HG02884 (cell line): ENCODE results near the gene DDIT4L.
"Not testable (repeated sequence)": the region's sequence is repeated elsewhere in the genome, so short reads cannot be mapped to it uniquely, and the experiment has no call there.

Source experiments
- ATAC-seq: cut with Tn5 transposase; IDR thresholded peaks from one replicate; pipeline ENCODE4 v1.9.1; 2021; ENCODE audit warnings: mild to moderate bottlenecking, moderate library complexity; ENCODE audit not compliant: unreplicated experiment

The DDIT4L gene

GRCh38 chr4:100189820-100190642 lies at the start of gene DDIT4L:
DDIT4L (minus strand) TSS chr4:100190468; CDS start chr4:100189983, 485 bp downstream.
- no peak for ATAC-seq

- no peak for ATAC-seq
Measured at GRCh38 chr4:100240008-100240407, 49.7 kb upstream of the DDIT4L start.

GRCh38 chr4:100224721-100225120 lies 34.5 kb upstream of the DDIT4L start:
- ATAC-seq, result no peak

- no peak for ATAC-seq
Measured at GRCh38 chr4:100224160-100224559, 33.9 kb upstream of the DDIT4L start.

- peak; percentile 77 for ATAC-seq
Measured at GRCh38 chr4:100208964-100209363, 18.7 kb upstream of the DDIT4L start.

DNA sequence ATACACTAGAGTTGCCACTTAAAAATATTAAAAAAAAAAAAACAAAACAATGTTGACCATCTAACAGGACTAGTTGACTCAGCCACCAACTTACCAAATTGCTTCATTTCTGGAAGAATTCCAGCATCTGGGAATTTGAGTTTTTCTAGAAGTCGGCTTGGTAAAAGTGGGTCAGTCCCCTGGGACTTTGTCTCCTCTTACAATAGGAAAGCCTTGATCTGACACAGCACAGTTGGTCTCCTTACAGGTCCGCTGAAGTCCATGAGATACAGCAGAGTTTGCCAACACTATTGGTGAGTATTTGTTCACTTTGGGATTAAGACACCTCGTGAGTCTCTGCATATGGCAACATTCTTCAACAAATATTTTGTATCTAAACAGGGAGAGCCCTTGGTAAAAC lies 18.2 kb upstream of the DDIT4L start:
- ATAC-seq, result peak; percentile 2

GRCh38 chr4:100206850-100207249 lies 16.6 kb upstream of the DDIT4L start:
- peak; percentile 33 for ATAC-seq

DNA sequence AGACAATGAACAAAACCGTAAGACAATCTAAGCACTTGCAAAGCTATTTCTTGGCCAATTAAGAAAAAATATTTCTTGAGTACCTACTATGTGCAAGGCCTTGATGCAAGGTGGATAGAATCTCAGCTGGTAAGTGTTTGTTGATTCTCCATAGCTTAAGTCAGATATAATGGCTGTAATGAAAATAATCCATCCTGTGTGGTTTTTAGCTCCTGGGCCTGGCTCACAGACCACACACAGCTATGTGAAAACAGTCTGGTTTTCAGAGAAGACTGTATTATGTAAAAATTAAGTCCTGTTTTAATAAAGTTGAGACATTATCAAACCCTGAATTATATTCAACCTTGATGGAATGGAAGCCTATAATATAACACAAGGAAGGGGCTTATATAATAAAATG lies 7.8 kb upstream of the DDIT4L start:
- ATAC-seq, result no peak

DNA sequence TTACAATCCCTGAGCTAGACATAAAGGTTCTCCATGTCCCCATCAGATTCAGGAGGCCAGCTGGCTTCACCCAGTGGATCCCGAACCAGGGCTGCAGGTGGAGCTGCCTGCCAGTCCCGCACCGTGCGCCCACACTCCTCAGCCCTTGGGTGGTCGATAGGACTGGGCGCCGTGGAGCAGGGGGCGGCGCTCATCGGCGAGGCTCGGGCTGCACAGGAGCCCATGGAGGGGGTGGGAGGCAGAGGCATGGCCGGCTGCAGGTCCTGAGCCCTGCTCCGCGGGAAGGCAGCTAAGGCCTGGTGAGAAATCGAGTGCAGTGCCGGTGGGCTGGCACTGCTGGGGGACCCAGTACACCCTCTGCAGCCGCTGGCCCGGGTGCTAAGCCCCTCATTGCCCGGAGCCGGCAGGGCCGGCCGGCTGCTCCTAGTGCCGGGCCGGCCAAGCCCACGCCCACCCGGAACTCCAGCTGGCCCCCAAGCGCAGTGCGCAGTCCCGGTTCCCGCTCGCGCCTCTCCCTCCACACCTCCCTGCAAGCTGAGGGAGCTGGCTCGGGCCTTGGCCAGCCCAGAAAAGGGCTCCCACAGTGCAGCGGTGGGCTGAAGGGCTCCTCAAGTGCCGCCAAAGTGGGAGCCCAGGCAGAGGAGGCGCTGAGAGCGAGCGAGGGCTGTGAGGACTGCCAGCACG lies 6.3 kb upstream of the DDIT4L start:
- ATAC-seq, result not testable (repeated sequence)

- no peak for ATAC-seq
Measured at GRCh38 chr4:100190643-100191600, 654 bp upstream of the DDIT4L start.

GRCh38 chr4:100188829-100189228 lies 1.4 kb downstream of the DDIT4L start:
- no peak for ATAC-seq

DNA sequence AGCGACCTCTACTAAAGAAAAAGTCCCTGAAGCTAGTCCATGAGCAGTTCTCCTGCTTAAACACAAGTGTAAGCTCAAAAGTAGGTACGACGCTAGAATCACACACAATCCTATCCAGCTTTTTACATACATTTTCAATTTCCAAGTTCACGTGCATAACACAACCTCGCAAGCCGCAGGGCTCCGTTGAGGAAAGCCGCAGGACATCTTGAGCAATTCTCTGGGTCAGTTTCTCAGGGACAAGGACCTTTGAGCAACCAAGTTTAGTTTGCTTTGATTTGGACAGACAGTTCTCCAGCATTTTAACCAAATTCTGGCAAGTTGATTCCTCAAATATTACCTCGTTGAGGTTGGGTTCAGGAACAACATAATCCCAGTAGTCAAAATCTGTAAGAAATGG lies 2.5 kb downstream of the DDIT4L start:
- no peak for ATAC-seq

DNA sequence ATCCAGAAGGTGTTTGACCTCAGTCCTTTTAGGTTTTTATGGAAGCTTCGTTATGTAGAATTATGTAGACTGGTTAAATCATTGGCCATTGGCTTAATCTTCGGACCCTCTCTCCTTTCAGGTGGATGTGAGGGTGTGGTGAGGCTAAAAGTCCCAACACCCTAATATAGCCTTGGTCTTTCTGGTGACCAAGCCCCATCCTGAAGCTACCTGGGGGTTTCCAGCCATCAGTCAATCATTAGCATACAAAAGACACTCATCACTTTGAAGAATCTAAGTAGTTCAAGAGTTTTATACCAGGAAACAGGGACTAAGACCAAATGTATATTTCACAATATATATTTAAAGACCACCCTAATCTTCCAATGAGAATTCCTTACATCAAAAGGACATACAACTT lies 5.5 kb downstream of the DDIT4L start:
- no peak for ATAC-seq

GRCh38 chr4:100177855-100178254 lies 12.4 kb downstream of the DDIT4L start:
- no peak for ATAC-seq

- ATAC-seq, result no peak
Measured at GRCh38 chr4:100177126-100177525, 13.1 kb downstream of the DDIT4L start.

DNA sequence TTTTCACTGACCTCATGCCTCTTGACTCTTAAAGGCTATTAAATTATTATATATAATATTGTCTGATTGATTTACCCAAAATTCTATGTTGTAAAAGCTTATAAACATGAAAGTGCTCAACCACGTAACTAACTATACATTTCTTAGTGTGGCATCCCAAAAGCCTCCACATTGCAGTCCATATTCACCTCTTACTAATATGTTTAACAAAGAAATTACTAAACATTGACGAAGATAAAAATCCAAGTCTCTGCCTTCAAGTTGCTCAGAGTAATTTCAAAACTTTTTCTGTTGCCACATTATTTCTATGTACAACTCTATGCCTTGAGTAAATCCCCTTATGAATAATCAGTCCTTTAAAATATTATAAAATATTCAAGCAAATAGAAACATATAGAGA lies 14.4 kb downstream of the DDIT4L start:
- ATAC-seq, result no peak

- ATAC-seq, result no peak
Measured at GRCh38 chr4:100174985-100175383, 15.3 kb downstream of the DDIT4L start.

DNA sequence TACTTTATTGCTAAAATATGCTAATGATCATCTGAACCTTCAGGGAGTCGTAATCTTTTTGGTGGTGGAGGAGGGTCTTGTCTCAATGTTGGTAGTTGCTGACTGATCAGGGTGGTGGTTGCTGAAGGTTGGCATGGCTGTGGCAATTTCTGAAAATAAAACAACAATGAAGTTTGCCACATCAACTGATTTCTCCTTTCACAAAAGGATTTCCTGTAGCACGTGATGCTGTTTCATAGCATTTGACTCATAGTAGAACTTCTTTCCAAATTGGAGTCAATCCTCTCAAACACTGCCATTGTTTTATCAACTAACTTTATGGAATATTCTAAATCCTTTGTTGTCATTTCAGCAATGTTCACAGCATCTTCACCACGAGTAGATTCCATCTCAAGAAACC lies 19.3 kb downstream of the DDIT4L start:
- no peak for ATAC-seq

- ATAC-seq, result no peak
Measured at GRCh38 chr4:100169491-100170485, 20.5 kb downstream of the DDIT4L start.

GRCh38 chr4:100168521-100168920 lies 21.7 kb downstream of the DDIT4L start:
- ATAC-seq, result no peak
